Activated naive CD4-positive, alpha-beta T cell treated with anti-CD3 and anti-CD28 coated beads, Interleukin-2, amount 10 ng/mL, durations not matched to agents 7 days and 5 days (primary cell): ENCODE measurements around the gene STRN.
"Not testable (repeated sequence)": the region's sequence is repeated elsewhere in the genome, so short reads cannot be mapped to it uniquely, and the experiment has no call there.

ENCODE experiments used
- CTCF ChIA-PET: fragments of 350-600 bp; sonication (Branson Sonifier 250); formaldehyde crosslinking; loops from one replicate; lab custom pipeline; 2021; ENCODE audit warnings: antibody characterized with exemption; lab: Charles Lee
- DNase-seq: peaks from one replicate; pipeline ENCODE4 v3.0.0-alpha.2; 2020
- H3K27ac Mint-ChIP-seq: one replicate; pipeline ENCODE4 v1.8.0; 2021; ENCODE audit warnings: mild to moderate bottlenecking, moderate library complexity, mixed read lengths
- H3K27me3 Mint-ChIP-seq: one replicate; pipeline ENCODE4 v1.8.0; 2021; ENCODE audit warnings: mild to moderate bottlenecking, mixed read lengths
- H3K36me3 Mint-ChIP-seq: one replicate; pipeline ENCODE4 v1.8.0; 2021; ENCODE audit warnings: mixed read lengths
- H3K4me1 Mint-ChIP-seq: one replicate; pipeline ENCODE4 v1.8.0; 2021; ENCODE audit warnings: mixed read lengths
- H3K4me3 Mint-ChIP-seq: one replicate; pipeline ENCODE4 v1.8.0; 2021; ENCODE audit warnings: mild to moderate bottlenecking, moderate library complexity, mixed read lengths
- H3K9me3 Mint-ChIP-seq: one replicate; pipeline ENCODE4 v1.8.0; 2021; ENCODE audit warnings: mixed read lengths

The STRN gene

GRCh38 chr2:36859366-36859792 is 107.0 kb downstream of the STRN start:
- peak overlapping the region; percentile 6 for H3K27ac Mint-ChIP-seq
- no peak for DNase-seq
- peaks cover 54% of the 10 kb centered on the region for H3K36me3 Mint-ChIP-seq
- peaks cover 3% of the 10 kb centered on the region for H3K9me3 Mint-ChIP-seq
- H3K4me3 Mint-ChIP-seq = no peak overlapping the region
- CTCF ChIA-PET = interaction anchor here (0.7 kb wide), 1 partner anchor 169 kb away, joined by 3 read pairs; no protein-coding TSS in a partner anchor
- H3K27me3 Mint-ChIP-seq = no peaks in the 10 kb centered on the region
- peaks cover 12% of the 10 kb centered on the region for H3K4me1 Mint-ChIP-seq

GRCh38 chr2:36858551-36859365 is 107.6 kb downstream of the STRN start:
- no peak for DNase-seq
- Mint-ChIP-seq H3K9me3 (peaks cover 3% of the 10 kb centered on the region), H3K4me3 (no peak overlapping the region), H3K27ac (peak overlapping the region; percentile 6), H3K27me3 (no peaks in the 10 kb centered on the region), H3K4me1 (peaks cover 12% of the 10 kb centered on the region), H3K36me3 (peaks cover 52% of the 10 kb centered on the region)
- CTCF ChIA-PET = interaction anchor here (0.7 kb wide), 1 partner anchor 169 kb away, joined by 3 read pairs; no protein-coding TSS in a partner anchor

GRCh38 chr2:36857713-36858112 is 108.6 kb downstream of the STRN start:
- no peak for DNase-seq
- Mint-ChIP-seq H3K4me1 (peaks cover 12% of the 10 kb centered on the region), H3K36me3 (peaks cover 44% of the 10 kb centered on the region), H3K27ac (no peak overlapping the region), H3K9me3 (no peaks in the 10 kb centered on the region), H3K27me3 (no peaks in the 10 kb centered on the region), H3K4me3 (no peak overlapping the region)
- CTCF ChIA-PET = no interaction called here

- CTCF ChIA-PET = interaction anchor here (1.0 to 1.2 kb wide), 2 partner anchors 17 to 70 kb away, joined by 3 to 4 read pairs; no protein-coding TSS in a partner anchor
- no peak overlapping the region for H3K27ac Mint-ChIP-seq
- no peak for DNase-seq
Measured at GRCh38 chr2:36855429-36855828, 110.9 kb downstream of the STRN start.

GRCh38 chr2:36854241-36854640 is 112.1 kb downstream of the STRN start:
- Mint-ChIP-seq H3K4me3 (no peak overlapping the region), H3K4me1 (peaks cover 11% of the 10 kb centered on the region), H3K27me3 (no peaks in the 10 kb centered on the region), H3K36me3 (peaks cover 38% of the 10 kb centered on the region), H3K27ac (no peak overlapping the region), H3K9me3 (no peaks in the 10 kb centered on the region)
- DNase-seq = no peak
- CTCF ChIA-PET = interaction anchor here (1.0 kb wide), 1 partner anchor 18 kb away, joined by 3 read pairs; no protein-coding TSS in a partner anchor

More at GRCh38 chr2:36855429-36855828, 110.9 kb downstream of the STRN start:
- H3K27me3 Mint-ChIP-seq = no peaks in the 10 kb centered on the region
- peaks cover 12% of the 10 kb centered on the region for H3K4me1 Mint-ChIP-seq
- H3K36me3 Mint-ChIP-seq = peaks cover 38% of the 10 kb centered on the region
- no peak overlapping the region for H3K4me3 Mint-ChIP-seq
- H3K9me3 Mint-ChIP-seq = no peaks in the 10 kb centered on the region

GRCh38 chr2:36849265-36849664 is 117.1 kb downstream of the STRN start:
- Mint-ChIP-seq H3K9me3 (no peaks in the 10 kb centered on the region), H3K4me1 (no peaks in the 10 kb centered on the region), H3K27ac (no peak overlapping the region), H3K4me3 (no peak overlapping the region), H3K27me3 (no peaks in the 10 kb centered on the region), H3K36me3 (peaks cover 38% of the 10 kb centered on the region)
- DNase-seq = no peak
- CTCF ChIA-PET = no interaction called here

- CTCF ChIA-PET = no interaction called here
- no peaks in the 10 kb centered on the region for H3K27me3 Mint-ChIP-seq
- DNase-seq = no peak
- H3K36me3 Mint-ChIP-seq = peaks cover 24% of the 10 kb centered on the region
- no peaks in the 10 kb centered on the region for H3K9me3 Mint-ChIP-seq
- no peak overlapping the region for H3K27ac Mint-ChIP-seq
- no peak overlapping the region for H3K4me3 Mint-ChIP-seq
- no peaks in the 10 kb centered on the region for H3K4me1 Mint-ChIP-seq
Measured at GRCh38 chr2:36843838-36844237, 122.5 kb downstream of the STRN start.

- no peak overlapping the region for H3K27ac Mint-ChIP-seq
- no peak for DNase-seq
- H3K36me3 Mint-ChIP-seq = peaks cover 11% of the 10 kb centered on the region
- H3K4me1 Mint-ChIP-seq = peaks cover 5% of the 10 kb centered on the region
- CTCF ChIA-PET = no interaction called here
- H3K4me3 Mint-ChIP-seq = no peak overlapping the region
- no peaks in the 10 kb centered on the region for H3K9me3 Mint-ChIP-seq
- no peaks in the 10 kb centered on the region for H3K27me3 Mint-ChIP-seq
Measured at GRCh38 chr2:36839976-36840617, 126.2 kb downstream of the STRN start.

- Mint-ChIP-seq H3K36me3 (no peaks in the 10 kb centered on the region), H3K27me3 (no peaks in the 10 kb centered on the region), H3K9me3 (no peaks in the 10 kb centered on the region), H3K4me1 (peaks cover 12% of the 10 kb centered on the region), H3K4me3 (no peak overlapping the region), H3K27ac (peak overlapping the region; percentile 20)
- CTCF ChIA-PET = no interaction called here
- DNase-seq = no peak
Measured at GRCh38 chr2:36834731-36835524, 131.4 kb downstream of the STRN start.

- no peaks in the 10 kb centered on the region for H3K36me3 Mint-ChIP-seq
- no peaks in the 10 kb centered on the region for H3K9me3 Mint-ChIP-seq
- peaks cover 12% of the 10 kb centered on the region for H3K4me1 Mint-ChIP-seq
- H3K27ac Mint-ChIP-seq = peak overlapping the region; percentile 34
- no peaks in the 10 kb centered on the region for H3K27me3 Mint-ChIP-seq
- CTCF ChIA-PET = no interaction called here
- no peak for DNase-seq
- H3K4me3 Mint-ChIP-seq = no peak overlapping the region
Measured at GRCh38 chr2:36834203-36834602, 132.1 kb downstream of the STRN start.

- H3K27ac Mint-ChIP-seq = no peak overlapping the region
- H3K9me3 Mint-ChIP-seq = no peaks in the 10 kb centered on the region
- no peaks in the 10 kb centered on the region for H3K27me3 Mint-ChIP-seq
- no peak for DNase-seq
- peaks cover 12% of the 10 kb centered on the region for H3K4me1 Mint-ChIP-seq
- H3K4me3 Mint-ChIP-seq = no peak overlapping the region
- H3K36me3 Mint-ChIP-seq = no peaks in the 10 kb centered on the region
- CTCF ChIA-PET = interaction anchor here (0.6 kb wide), 1 partner anchor 190 kb away, joined by 3 read pairs; no protein-coding TSS in a partner anchor
Measured at GRCh38 chr2:36831185-36831584, 135.2 kb downstream of the STRN start.

- H3K4me3 Mint-ChIP-seq, H3K27me3 Mint-ChIP-seq: not testable (repeated sequence)
Measured at GRCh38 chr2:36824683-36825082, 141.7 kb downstream of the STRN start.

GRCh38 chr2:36824273-36824672 is 142.1 kb downstream of the STRN start:
- no peaks in the 10 kb centered on the region for H3K27me3 Mint-ChIP-seq
- H3K36me3 Mint-ChIP-seq = no peaks in the 10 kb centered on the region
- H3K4me1 Mint-ChIP-seq = no peaks in the 10 kb centered on the region
- CTCF ChIA-PET = no interaction called here
- H3K4me3 Mint-ChIP-seq = no peak overlapping the region
- H3K9me3 Mint-ChIP-seq = no peaks in the 10 kb centered on the region
- no peak overlapping the region for H3K27ac Mint-ChIP-seq
- DNase-seq = no peak

More at GRCh38 chr2:36824683-36825082, 141.7 kb downstream of the STRN start:
- CTCF ChIA-PET, H3K9me3 Mint-ChIP-seq, H3K27ac Mint-ChIP-seq, H3K36me3 Mint-ChIP-seq, H3K4me1 Mint-ChIP-seq, DNase-seq: not testable (repeated sequence)

GRCh38 chr2:36823862-36824261 is 142.5 kb downstream of the STRN start:
- no peak for DNase-seq
- no peaks in the 10 kb centered on the region for H3K36me3 Mint-ChIP-seq
- H3K27me3 Mint-ChIP-seq = no peaks in the 10 kb centered on the region
- H3K4me1 Mint-ChIP-seq = no peaks in the 10 kb centered on the region
- CTCF ChIA-PET = interaction anchor here (0.5 kb wide), 1 partner anchor 51 kb away, joined by 3 read pairs; no protein-coding TSS in a partner anchor
- no peak overlapping the region for H3K4me3 Mint-ChIP-seq
- H3K27ac Mint-ChIP-seq = no peak overlapping the region
- no peaks in the 10 kb centered on the region for H3K9me3 Mint-ChIP-seq
